ENCODE data around the gene QRFP.

Gene QRFP

DNA sequence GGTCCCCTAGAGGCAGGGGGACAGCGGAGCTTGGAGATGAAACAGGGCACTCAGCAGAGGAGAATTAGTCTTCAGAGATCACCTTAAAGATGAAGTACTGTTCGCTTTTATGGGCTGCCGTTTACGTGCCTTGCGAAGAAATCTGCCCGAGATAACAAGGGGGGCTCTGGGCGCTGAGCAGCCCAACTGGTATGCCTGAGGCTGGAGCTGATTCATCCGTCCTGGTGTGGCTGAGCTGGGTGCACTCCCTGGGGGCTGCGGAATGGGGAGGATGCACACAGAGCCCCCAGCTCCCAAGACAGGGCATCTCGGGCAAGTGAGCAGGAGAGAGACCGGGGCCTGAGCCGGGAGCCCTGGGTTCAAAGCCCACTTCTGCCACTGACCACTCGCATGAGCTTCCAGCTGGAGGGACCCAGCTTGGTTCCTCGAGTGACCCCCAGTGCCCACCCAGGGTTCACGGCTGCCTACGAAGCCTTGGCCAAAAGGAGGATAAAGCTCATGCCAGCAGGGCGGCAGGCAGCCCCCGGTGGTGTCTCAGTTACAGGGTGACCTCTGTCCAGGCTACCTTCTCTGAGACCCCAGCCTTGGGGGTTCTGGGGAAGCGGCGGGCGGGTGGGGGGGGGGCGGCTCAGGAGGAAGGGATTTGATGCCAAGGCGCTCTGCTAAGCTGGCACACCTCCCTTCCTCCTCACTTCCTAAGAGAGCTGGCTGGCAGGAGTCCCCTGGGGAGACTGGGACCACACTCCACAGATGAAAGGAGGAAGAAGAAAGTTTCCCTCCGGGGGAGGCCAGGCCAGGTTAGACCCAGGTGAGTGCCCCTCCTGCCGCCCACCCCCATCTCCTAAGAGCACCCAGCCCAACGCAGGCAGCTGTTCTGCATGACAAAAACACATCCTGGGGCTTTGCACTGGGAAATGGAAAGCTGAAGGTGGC, 36.8 kb upstream of the QRFP start:
- peak; percentile 89 for DNase-seq (ENCODE audit: low read depth)

DNA sequence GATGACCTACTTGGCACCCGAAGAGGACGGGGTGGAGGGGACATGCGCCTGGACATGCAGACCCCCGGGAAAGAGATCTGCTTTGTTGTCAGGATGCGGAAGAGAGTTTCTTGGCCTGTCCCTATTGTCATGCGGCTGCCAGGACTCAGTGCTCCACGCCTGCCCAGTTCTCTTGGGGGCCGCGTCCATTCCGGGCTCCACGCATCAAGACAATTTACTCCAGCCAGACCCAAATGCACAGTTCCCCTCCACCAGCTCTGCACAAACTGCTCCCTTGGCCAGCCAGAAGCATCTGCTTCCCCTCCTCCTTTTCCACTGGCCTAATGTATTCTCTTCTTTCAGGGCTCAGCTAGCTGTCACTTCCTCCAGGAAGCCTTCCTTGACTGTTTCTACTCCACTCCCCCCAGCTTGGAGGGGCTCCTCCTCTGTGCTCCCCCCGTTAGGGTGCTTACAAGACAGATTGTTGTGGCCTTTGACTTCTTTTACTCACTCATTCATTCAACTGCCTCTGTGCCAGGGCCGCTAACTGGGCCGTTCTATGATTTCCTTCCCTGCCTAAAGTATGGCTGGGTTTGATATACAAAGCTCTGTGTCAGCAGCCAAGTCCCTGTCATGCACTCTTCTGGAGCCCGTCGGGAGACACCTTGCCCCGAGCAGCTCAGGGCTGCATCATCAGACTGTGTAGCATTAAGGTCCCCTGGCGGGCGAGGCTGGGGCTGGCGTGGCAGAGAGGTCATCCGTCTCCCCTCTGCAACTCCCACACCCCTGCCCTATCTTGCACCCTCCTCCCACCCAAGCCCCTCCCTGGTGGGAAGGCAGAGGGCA, 35.9 kb upstream of the QRFP start:
- DNase-seq (ENCODE audit: low read depth), result peak; percentile 75

DNA sequence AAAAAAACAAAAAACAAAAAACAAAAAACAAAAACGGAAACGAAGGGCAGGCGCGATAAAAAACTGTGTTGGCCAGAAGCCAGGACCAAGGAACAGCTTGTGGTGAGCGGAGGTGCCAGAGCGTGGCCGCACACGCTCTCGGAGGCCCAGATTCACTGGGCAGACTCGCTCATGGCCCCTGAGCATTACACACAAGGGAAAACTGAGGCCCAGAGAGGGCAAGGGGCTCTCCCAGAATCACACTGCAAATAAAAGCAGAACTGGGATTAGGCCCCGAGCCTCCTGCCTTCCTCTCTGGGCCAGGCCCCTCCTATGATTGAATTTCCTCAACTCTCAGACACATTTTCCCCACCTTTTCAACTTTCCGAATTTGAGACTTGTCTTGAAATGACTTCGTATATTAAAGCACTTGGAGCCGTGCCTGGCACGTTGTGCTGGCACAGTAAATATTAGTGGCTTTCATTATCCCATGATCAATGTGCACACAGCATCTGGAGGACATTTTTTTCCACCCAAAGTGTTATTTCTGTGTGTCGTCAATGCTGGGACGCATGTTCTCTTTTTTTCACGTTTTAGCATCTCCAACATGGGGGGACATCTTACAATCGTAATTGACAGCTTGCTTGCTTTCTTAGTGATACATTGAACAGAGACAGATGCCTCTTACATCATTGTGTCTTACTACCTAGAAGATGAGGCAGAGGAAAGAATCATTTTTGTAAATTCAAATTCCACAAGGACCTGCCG, 35.1 kb upstream of the QRFP start:
- no peak for DNase-seq (ENCODE audit: low read depth)

DNA sequence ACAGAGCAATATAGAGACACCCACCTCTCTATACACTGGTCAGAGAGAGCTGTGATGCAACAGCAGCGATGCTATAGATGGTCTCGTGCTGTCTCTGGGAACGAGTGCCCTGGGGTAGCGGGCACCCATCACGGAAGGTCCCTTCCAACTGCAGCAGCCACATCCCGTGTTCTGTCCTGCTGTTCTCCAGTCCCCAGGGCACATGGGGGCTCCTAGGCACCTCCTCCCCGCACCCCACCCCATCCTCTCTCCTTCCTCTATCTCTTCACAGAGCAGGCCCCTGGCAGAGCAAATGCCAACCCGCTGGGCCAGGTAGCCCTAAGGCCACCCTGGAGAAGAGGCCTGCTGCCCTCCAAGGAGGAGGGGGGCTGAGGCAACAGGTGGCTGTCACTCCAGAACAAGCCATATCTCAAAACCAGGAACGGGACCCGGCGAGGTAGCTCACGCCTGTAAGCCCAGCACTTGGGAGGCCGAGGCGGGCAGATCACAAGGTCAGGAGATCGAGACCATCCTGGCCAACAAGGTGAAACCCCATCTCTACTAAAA, 34.3 kb upstream of the QRFP start:
- no peak for DNase-seq (ENCODE audit: low read depth)

DNA sequence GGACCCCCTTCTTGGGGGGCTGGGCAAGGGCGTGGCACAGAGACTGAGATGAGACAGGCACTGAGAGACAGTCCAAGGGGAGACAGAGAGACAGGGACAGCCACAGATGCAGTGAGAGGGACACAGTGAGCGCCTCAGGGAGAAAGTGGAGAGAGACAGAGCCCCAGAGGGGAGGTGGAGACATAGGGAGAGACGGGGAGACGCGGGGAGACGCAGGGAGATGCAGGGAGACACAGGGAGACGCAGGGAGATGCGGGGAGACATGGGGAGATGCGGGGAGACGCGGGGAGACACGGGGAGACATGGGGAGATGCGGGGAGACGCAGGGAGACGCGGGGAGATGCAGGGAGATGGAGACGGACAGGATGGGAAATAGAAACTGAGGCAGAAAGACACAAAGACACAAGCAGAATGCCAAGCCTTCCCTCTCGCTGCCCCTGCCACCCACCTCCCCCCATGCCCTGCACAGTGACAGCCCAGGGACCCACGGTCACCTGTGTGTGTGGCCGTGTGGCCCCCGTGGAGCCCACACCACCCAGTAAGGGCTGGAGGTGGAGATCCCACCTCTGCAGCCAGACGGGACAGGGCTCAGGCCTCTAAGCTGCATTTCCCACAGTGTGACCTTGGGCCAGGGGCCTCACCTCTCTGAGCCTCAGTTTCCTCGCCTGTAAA, 33.7 kb upstream of the QRFP start:
- DNase-seq (ENCODE audit: low read depth), result no peak

DNA sequence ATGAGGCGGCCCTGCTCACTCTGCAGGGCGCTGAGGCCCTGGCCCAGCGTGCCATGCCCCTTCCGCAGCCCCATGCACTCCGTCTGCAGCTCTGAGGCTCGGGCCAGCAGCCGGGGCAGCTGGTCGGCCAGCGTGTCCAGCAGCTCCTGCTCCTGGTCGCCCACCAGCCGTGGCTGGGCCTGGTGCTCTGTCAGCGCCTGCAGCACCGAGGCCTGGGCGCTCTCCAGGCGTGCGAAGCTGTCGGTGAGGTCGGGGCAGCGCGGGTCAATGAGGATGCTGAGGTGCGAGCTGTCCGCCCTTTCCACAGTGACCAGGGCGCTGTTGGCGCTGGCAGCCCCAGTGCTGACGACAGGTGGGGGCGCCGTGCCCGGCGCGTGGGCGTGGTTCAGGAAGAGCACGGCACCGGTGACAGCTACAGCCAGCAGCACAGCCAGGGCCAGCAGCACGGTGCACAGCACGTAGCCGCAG, 33.0 kb upstream of the QRFP start:
- DNase-seq (ENCODE audit: low read depth), result no peak

DNA sequence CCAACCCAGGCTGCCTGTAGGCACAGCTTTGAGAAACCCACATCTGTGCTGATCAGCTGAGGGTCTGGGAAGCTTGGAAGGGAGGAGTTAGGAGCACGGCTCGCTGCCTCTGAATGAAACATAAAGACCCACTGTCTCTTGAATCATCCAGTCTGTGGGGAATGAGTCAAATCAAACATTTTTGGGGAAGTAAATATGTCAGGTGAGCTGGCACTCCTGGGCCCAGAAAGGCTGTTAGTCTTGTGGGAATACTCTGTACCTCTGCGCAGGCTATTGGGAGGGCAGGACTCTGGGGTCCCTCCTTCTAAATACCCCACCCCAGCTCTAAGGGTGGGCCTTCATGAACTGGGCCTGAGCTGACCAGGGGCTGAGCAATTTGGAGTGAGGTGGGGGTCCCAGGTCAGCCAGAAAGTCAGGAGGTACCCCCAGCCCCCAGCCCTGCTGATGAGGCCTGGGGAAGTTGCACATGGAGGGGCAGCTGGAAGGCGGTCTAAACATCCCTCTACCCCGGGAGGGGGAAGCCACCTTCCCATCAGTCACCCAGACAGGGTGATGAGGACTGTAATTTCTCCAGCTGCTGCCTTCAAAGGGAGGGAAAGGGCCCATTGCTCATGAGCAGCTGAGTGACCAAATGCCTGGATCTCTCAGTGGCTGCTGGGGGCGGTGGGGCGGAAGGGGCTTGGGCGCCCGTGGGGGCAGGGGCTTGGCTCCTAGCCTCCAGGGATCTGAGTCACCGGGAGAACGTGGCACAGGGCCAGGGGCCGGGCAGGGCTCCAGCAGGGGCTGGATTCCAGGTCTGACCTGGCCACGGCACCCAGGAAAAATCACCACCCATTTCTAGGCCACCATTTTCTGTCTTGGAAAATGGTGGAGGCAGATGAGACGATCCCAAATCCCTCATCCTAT, 31.6 kb upstream of the QRFP start:
- peak; percentile 88 for DNase-seq (ENCODE audit: low read depth)

DNA sequence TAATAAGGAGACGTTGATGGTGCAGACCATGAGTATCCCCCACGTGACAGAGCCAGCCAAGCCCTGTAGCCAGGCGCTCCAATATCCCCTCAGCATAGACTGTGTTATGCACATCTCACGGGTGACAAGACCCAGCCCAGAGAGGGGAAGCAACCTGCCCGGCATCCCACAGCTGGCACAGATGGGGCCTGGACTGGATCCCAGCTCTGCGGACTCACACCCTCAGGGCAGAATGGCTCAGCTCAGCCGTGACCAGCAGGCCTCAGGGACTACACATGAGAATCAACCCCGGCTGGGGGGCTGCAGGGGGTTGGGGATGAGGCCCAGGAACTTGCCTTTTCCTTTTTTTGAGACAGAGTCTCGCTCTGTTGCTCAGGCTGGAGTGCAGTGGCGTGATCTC, 30.7 kb upstream of the QRFP start:
- DNase-seq (ENCODE audit: low read depth), result peak; percentile 70

DNA sequence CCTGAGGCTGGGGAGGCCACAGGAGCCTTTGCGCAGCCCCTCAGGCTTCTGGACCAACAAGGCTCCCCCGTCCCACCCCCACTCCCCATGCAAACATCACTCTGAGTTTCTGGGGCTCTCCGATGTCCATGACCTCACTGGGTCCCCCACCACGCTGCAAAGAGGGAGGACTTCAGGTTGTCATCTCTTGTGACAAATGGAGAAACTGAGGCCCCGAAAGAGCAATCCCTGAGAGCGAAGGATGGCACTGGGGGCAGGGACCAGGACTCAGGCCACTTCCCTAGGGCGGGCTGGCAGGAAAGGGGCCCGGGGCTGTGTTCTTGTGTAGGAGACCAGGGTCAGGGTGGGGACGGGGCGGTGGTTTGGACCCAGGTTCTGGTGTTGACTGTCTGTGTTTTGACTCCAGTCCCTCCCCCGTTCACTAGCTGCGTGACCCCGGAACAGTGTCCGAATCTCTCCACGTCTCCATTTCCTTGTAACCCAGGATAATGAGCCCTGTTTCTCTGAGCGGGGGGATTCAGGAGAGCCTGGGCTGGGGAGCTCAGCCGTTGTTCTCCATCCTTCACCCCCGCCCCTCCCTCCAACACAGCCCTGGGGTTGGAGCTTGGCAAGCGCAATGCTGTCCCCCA, 28.6 kb upstream of the QRFP start:
- no peak for DNase-seq (ENCODE audit: low read depth)

DNA sequence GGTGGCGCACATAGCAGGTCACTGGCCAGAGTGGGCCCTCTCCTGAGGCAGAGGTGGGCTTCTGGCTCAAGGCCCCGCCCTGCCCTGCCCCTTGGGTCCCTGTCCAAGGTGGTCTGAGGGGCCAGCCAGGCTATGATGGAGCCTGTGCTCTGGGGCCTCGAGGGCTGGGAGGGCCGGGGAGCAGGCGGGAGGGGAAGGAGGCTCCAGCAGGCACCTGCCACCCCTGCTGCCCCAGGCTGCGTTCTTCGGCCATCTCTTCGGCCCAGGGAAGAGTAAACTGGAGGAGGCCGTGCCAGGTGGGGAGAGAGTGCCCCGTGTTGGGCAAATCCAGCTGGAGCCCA, 27.8 kb upstream of the QRFP start:
- DNase-seq (ENCODE audit: low read depth), result no peak

DNA sequence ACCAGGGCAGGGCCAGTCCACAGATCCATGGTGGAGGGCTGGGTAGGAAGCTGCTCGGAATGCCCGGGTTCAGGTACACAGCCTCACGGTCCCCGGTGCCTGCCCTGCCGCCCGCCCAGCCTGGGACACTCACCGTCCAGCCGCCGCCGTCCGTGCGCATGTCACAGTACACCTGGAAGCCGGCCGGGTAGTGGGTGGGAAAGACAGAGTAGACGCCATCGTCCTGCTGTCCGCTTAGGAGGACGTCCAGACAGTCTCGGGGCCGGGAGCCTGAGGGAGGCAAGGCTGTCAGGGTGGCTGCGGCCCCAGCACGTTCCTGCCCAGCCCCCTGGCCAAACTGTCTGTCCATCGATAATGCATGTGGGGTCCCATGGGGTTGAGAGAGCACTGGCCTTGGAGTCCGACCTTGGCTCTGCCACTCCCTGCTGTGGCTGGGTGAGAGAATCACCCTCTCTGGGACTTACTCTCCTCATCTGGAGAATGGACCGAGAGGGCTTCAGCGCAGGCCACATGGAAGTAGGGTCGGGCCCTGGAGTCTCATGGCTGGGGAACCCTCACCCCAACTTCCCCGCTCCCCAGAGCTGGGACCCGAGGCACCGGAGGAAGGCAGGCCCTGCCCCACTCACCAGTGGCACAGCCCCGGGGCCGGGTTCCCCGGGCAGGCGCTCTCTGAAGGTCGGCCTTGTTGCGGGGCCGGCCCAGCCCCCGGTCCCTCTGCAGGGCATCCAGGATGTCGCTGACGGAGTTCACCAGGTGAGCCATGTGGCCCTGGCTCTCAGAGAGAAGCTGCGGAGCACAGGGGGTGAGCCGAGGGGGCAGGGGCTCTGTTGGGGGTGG, 27.2 kb upstream of the QRFP start:
- DNase-seq (ENCODE audit: low read depth), result no peak

DNA sequence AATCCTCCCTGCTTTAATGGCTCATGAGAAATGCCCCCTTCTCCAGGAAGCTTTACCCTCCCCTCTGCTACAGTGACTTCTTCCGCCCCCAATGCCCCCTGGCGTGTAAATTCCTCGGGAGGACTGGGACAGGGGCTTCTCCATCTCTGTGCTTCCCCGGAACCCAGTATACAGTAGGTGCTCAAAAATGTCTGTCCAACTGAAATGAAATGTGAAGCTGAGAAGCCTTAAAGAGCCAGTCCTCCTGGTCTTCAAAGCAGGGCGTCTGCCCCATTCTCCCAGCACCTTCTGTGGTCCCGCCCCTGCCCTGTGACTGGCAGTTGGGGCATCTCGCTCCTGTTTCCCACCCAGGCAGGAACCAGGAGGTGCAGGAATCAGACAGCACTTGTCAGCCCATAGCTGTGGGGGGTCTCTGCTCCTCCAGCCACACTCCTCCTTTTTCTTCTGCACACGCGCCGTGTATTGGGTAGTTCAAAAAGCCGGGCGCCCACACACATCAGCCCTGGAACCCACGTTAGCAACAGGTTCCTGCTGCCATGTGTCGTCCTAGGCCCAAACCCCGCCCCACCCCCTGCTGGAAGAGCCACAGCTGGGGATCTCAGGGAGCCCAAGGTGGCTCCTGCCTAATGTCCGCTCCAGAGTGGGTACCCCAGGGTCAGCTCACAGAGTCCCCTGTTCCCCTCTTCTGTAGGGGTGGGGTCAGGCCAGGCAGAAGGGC, 26.4 kb upstream of the QRFP start:
- DNase-seq (ENCODE audit: low read depth), result no peak

DNA sequence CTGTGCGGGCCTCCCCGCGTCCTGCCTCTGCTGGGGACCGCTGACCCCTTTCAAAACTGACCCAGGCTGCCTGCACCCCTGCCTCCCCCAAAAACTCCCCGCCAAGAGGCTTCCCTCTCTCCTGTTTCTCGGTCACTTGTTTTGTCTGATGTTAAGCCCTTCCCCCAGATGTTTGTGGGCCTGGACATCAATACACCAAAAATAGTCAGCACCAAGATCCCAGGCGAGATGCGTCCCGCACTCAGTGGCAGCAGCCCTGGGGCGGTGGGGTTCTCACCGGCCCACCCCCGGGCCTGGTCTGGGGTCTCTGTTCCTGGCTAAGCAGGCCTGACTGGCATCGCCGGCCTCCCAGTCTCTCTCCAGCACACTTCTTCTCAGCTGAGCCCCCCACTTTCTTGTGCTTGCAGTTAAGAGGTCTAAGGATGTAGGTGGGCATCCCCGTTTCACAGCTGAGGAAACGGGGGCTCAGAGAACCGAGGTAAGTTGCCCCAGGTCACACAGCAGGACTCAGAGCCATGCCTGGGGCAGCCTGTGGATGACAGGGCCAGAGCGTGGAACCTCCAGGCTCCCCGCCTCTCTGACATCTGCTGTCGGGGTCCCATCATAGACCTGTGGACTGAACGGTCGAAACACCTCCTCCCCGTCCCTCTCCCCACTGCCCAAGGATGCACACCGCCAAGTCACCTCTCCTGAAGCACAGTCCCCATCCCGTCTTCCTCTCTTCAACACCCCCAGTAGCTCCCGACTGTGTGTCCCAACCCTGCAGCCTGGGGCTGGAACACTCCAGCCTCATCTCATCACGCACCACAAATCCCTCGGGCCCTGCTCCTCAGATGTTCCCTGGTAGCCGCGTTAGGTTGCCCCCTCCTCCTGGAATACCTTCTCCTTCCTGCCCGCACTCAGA, 25.6 kb upstream of the QRFP start:
- no peak for DNase-seq (ENCODE audit: low read depth)

DNA sequence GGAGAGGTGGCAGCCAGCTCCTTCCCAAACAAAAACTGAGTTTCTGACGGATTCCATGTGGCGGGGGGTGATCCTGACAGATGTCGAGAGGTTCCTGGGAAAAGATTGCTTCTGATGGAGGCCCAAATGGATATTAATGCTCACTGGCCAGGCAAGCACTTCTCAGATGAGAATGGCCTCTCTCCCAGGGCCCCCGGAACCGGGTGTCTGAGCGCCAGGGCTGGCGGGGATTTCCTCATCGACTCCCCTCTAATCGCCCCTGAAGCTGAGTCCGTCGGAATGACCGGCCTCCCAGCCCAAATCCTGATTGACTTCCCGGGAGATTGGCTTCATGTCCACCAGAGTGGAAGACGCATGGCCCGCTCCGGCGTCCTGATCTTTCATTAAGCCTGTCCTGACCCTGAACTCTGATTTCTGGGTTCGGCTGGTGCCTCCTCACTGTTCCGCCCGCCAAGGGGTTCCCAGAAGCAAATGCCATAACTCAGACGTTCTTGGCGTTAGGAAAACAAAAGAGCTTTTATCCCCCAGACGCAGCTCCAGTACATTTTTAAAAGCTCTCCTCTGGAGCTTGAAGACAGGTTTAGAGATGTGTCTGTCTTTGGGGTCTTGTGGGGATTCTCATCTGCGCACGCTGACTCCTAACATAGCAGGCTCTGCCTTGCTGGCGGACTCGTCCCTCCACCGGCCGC, 24.8 kb upstream of the QRFP start:
- no peak for DNase-seq (ENCODE audit: low read depth)

DNA sequence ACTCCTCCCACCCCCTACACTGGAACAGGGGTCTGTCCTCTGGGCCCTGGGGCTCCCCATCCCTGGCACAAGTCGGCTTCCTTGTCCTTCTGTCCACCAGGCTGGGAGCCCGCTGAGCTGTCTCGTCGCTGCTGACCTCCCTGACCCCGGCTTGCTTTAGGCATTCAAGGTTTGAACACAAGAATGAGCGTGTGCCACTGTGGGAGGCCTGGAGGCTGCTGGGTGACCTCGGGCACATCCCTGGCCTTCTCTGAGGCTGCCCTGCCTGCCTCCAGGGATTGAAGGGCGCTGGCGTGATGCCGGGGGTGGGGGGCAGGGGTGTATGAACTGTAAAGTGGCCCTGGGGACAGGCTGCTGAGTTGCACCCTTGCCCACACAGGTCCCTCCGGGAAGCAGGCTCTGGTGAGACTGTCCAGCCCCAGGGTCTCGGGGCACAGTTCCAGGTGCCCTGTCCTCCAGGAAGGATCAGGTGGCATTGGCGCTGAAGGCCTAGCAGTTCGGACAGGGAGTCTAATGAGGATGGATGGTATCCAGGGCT, 24.2 kb upstream of the QRFP start:
- DNase-seq (ENCODE audit: low read depth), result no peak

DNA sequence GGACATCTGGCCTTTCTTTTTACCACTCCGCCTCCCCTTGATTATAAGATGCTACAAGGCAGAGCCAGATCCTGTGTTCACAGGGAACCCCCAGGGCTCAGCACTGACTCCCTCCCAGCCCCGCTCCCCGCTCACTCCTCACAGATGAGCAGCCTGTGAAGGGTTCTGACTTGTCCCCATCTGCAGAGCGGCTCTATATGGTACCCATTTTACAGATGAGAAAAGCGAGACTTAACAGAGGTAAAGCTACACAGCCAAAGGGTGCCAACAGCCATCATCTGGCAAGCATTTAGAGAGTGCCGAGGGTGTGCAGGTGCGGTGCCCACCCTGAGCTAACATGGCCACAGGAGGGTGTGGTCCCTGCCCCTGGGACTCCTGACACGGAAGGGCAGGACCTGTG, 23.6 kb upstream of the QRFP start:
- no peak for DNase-seq (ENCODE audit: low read depth)

Measured in ELR (cell line).